D721Med (cell line): ENCODE data around the gene CEMIP.

Source experiments
- DNase-seq: peaks from one replicate; pipeline ENCODE4 v3.0.0; 2011; ENCODE audit warnings: low spot score; ENCODE audit not compliant: insufficient read length
- FAIRE-seq: peaks from 2 replicates; lab custom pipeline; 2011; peaks lifted over from hg19 to GRCh38; lab: Jason Lieb, UNC
- CTCF ChIP-seq: IDR thresholded peaks from 2 replicates; pipeline ENCODE4 v1.5.1; 2012; ENCODE audit warnings: mild to moderate bottlenecking, control low read depth; ENCODE audit not compliant: insufficient read depth; ENCODE audit errors: missing control alignments

The CEMIP gene

DNA sequence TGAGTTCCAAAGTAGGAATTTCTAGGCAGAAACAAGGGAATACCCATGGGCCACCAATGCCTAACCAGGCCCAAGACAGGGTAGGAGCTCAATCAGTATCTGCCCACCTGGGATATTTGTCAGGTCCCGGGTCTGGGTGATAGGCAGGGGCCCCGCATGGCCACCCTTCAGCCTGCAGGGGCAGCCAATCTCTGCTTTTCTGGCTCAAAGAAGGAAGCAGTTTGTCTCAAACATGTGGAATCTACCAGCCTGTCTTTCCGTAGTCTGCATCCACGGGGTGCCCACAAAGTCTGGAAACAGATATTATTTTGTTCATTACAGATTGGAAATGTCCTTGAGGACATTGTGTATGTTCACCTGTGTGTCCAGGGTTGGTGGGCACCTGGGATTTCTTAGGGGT lies 56.2 kb downstream of the CEMIP start:
- TF ChIP-seq CTCF: no peak
- no peak for DNase-seq
- FAIRE-seq: no peak

- DNase-seq (no peak), FAIRE-seq (no peak)
- no peak for TF ChIP-seq CTCF
Observed at GRCh38 chr15:80836223-80836622, 57.1 kb downstream of the CEMIP start.

GRCh38 chr15:80837006-80837405 lies 57.8 kb downstream of the CEMIP start:
- no peak for TF ChIP-seq CTCF
- FAIRE-seq (no peak), DNase-seq (no peak)

DNA sequence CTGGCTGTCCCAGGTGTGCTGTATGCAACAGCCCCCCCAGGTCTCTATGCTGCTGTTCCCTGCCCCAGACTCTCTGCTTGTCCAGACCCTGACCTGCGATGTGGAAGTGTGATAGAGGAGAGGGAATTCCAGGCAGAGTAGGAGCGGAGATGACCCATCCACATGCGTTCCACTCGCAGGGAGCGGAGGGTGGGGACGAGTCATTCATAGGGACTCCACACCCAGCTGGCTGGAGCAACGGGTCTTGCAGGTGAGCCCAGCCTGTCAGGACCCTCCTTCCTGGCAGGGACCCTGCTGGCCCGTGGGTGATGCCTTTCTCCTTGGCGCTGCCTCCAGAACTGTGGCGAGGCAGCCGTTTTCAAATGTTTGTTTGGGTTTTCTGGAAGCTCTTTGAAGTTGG lies 58.8 kb downstream of the CEMIP start:
- FAIRE-seq: no peak
- DNase-seq: no peak
- no peak for TF ChIP-seq CTCF

- no peak for FAIRE-seq
- DNase-seq: no peak
- no peak for TF ChIP-seq CTCF
Observed at GRCh38 chr15:80838666-80839065, 59.5 kb downstream of the CEMIP start.

DNA sequence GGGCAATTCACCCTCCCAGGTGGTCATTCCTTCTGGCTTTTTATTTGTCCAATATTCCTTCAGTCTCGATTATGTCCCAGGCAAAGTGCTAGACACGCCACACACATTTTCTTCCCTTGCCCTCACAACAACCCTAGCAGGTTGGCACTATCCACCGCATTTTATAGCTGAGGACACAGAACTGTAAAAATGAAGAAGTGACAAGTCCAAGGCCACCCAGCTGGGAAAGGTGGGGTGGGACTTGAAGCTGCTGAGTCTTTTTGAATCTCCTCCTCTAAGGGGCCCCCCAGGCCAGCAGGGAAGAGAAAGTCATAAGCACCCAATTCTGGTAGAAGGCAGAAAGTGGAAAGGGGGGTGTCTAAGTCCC lies 60.6 kb downstream of the CEMIP start:
- no peak for FAIRE-seq
- TF ChIP-seq CTCF: no peak
- DNase-seq: no peak

- no peak for TF ChIP-seq CTCF
- no peak for DNase-seq
- FAIRE-seq: no peak
Observed at GRCh38 chr15:80840182-80841130, 61.3 kb downstream of the CEMIP start.
